ENCODE data around the gene SP6.

SP6 gene

GRCh38 chr17:47840742-47841487 lies 10.0 kb downstream of the SP6 start, which contains the start of gene SCRN2:
Gene SCRN2, minus strand, starts transcription at chr17:47841273. Its CDS starts 430 bp downstream, at chr17:47840843.
- TF ChIP-seq ZNF274 (IDR thresholded peaks at IDR 0.05; ENCODE audit: low read depth, low read length) = no peak
- peak within 1 kb of the TSS; percentile 70 for H3K4me3 ChIP-seq (ENCODE audit: low read length)

- no peak for TF ChIP-seq ZNF274 (IDR thresholded peaks at IDR 0.05; ENCODE audit: low read depth, low read length)
- H3K4me3 ChIP-seq (ENCODE audit: low read length) = peak overlapping the region; percentile 70
Measured at GRCh38 chr17:47840001-47840741, 10.8 kb downstream of the SP6 start.

- H3K4me3 ChIP-seq (ENCODE audit: low read length) = no peak overlapping the region
- TF ChIP-seq ZNF274 (IDR thresholded peaks at IDR 0.05; ENCODE audit: low read depth, low read length) = no peak
Measured at GRCh38 chr17:47839071-47839470, 11.9 kb downstream of the SP6 start.

- TF ChIP-seq ZNF274 (IDR thresholded peaks at IDR 0.05; ENCODE audit: low read depth, low read length) = no peak
Measured at GRCh38 chr17:47838636-47839035, 12.3 kb downstream of the SP6 start.

GRCh38 chr17:47837401-47838039 lies 13.4 kb downstream of the SP6 start:
- no peak for TF ChIP-seq ZNF274 (IDR thresholded peaks at IDR 0.05; ENCODE audit: low read depth, low read length)
- no peak overlapping the region for H3K4me3 ChIP-seq (ENCODE audit: low read length)

More at GRCh38 chr17:47838636-47839035, 12.3 kb downstream of the SP6 start:
- H3K4me3 ChIP-seq (ENCODE audit: low read length) = no peak overlapping the region

- no peak overlapping the region for H3K4me3 ChIP-seq (ENCODE audit: low read length)
- TF ChIP-seq ZNF274 (IDR thresholded peaks at IDR 0.05; ENCODE audit: low read depth, low read length) = no peak
Measured at GRCh38 chr17:47836601-47837000, 14.4 kb downstream of the SP6 start.

GRCh38 chr17:47834756-47835155 lies 16.2 kb downstream of the SP6 start:
- no peak overlapping the region for H3K4me3 ChIP-seq (ENCODE audit: low read length)
- TF ChIP-seq ZNF274 (IDR thresholded peaks at IDR 0.05; ENCODE audit: low read depth, low read length) = no peak

- no peak for TF ChIP-seq ZNF274 (IDR thresholded peaks at IDR 0.05; ENCODE audit: low read depth, low read length)
- H3K4me3 ChIP-seq (ENCODE audit: low read length) = peak overlapping the region; percentile 48; the same call in 1 of the 2 replicates
Measured at GRCh38 chr17:47831934-47832327, 19.0 kb downstream of the SP6 start.

- no peak for TF ChIP-seq ZNF274 (IDR thresholded peaks at IDR 0.05; ENCODE audit: low read depth, low read length)
- H3K4me3 ChIP-seq (ENCODE audit: low read length) = peak within 1 kb of the TSS; percentile 95
Measured at GRCh38 chr17:47831003-47831933, 19.7 kb downstream of the SP6 start, which contains the start of the genes LRRC46 and MRPL10. Gene LRRC46, plus strand, starts transcription at chr17:47831670. Its CDS starts 320 bp downstream, at chr17:47831990. Gene MRPL10, minus strand, starts transcription at chr17:47831541. Its CDS starts 30 bp downstream, at chr17:47831511.

GRCh38 chr17:47830396-47831002 lies 20.5 kb downstream of the SP6 start:
- no peak for TF ChIP-seq ZNF274 (IDR thresholded peaks at IDR 0.05; ENCODE audit: low read depth, low read length)
- peak overlapping the region; percentile 95 for H3K4me3 ChIP-seq (ENCODE audit: low read length)

GRCh38 chr17:47829870-47830269 lies 21.1 kb downstream of the SP6 start:
- peak overlapping the region; percentile 95; the same call in 1 of the 2 replicates for H3K4me3 ChIP-seq (ENCODE audit: low read length)
- no peak for TF ChIP-seq ZNF274 (IDR thresholded peaks at IDR 0.05; ENCODE audit: low read depth, low read length)

- TF ChIP-seq ZNF274 (IDR thresholded peaks at IDR 0.05; ENCODE audit: low read depth, low read length) = no peak
- no peak overlapping the region for H3K4me3 ChIP-seq (ENCODE audit: low read length)
Measured at GRCh38 chr17:47823519-47823918, 27.4 kb downstream of the SP6 start.

GRCh38 chr17:47822785-47823184 lies 28.2 kb downstream of the SP6 start:
- no peak overlapping the region for H3K4me3 ChIP-seq (ENCODE audit: low read length)
- TF ChIP-seq ZNF274 (IDR thresholded peaks at IDR 0.05; ENCODE audit: low read depth, low read length) = no peak

All from GM08714 (cell line).